HepG2 (cell line): Measurements from ENCODE around the gene DELE1. TPM values are rescaled to one million over a fixed set of nuclear protein-coding genes. Genes with fewer than 3 reads are reported as not detected.

ENCODE experiments used
- ATAC-seq: fragments of 200-7000 bp; cut with Tn5 transposase; 3 replicates; pipeline ENCODE4 v1.9.1; 2020; ENCODE audit warnings: mild to moderate bottlenecking, moderate library complexity
- BruUV-seq: library from RNA; stranded (reverse); fragments of 400-500 nt; replicated peaks from 2 replicates; lab custom pipeline; 2021; lab: Mats Ljungman, UMichigan
- CTCF ChIA-PET: fragments of 300-600 bp; formaldehyde crosslinking; extraction: SDS; loops from one replicate; lab custom pipeline; 2021; ENCODE audit warnings: low total read pairs, inconsistent platforms, low intra/inter-chr PET ratio; lab: Yijun Ruan, JAX
- POLR2A ChIA-PET: fragments of 350-600 bp; sonication (Branson Sonifier 250); formaldehyde crosslinking; loops from one replicate; lab custom pipeline; 2020; ENCODE audit warnings: antibody characterized with exemption, inconsistent platforms; lab: Yijun Ruan, JAX
- DNase-seq: peaks from one replicate; pipeline ENCODE4 v3.0.0-alpha.2; 2015; ENCODE audit warnings: low spot score
- FAIRE-seq: peaks from 3 replicates; lab custom pipeline; 2011; peaks lifted over from hg19 to GRCh38; lab: Jason Lieb, UNC
- H2AFZ ChIP-seq: one replicate; pipeline ENCODE4 v1.6.1; 2011; ENCODE audit warnings: low read length, inconsistent platforms
- H3K27ac ChIP-seq: fragments of 300-600 bp; 3 replicates; pipeline ENCODE4 v1.8.0; 2011; ENCODE audit warnings: mixed run types, mild to moderate bottlenecking, mixed read lengths, low read length, inconsistent platforms; ENCODE audit not compliant: insufficient read depth; ENCODE audit errors: extremely low read length
- H3K27me3 ChIP-seq, 2 experiments: fragments of 200-600 bp in 1 of 2; 2 replicates in 1 of 2; 3 replicates in 1 of 2; pipeline versions ENCODE4 v1.6.0 to v1.8.0; 2011; ENCODE audit warnings: low read length in 2 of 2, mild to moderate bottlenecking in 2 of 2, moderate library complexity in 2 of 2, inconsistent platforms in 1 of 2; ENCODE audit not compliant: insufficient read depth in 2 of 2, control insufficient read depth in 1 of 2
- H3K36me3 ChIP-seq, 2 experiments: fragments of 200-600 bp in 1 of 2; replicated peaks in 1 of 2; 2 replicates in 1 of 2; 3 replicates in 1 of 2; pipeline versions ENCODE4 v1.5.1 to v1.8.0; 2011; ENCODE audit warnings: low read length in 2 of 2, inconsistent platforms in 1 of 2; ENCODE audit not compliant: insufficient read depth in 2 of 2, control insufficient read depth in 1 of 2
- H3K4me1 ChIP-seq: 2 replicates; pipeline ENCODE4 v1.5.1; 2012; ENCODE audit warnings: low read length, inconsistent platforms; ENCODE audit not compliant: insufficient read depth
- H3K4me2 ChIP-seq: 2 replicates; pipeline ENCODE4 v1.6.0; 2011; ENCODE audit warnings: low read depth, low read length, inconsistent platforms
- H3K4me3 ChIP-seq, 3 experiments: fragments of 200-600 bp in 1 of 3; sonication (generic), shearing (Covaris generic) in 1 of 3; replicated peaks in 1 of 3; 2 replicates each; pipeline ENCODE4 v1.5.1; 2011 to 2016; ENCODE audit warnings: low read length in 3 of 3, inconsistent platforms in 2 of 3, low read depth in 2 of 3, mild to moderate bottlenecking in 2 of 3, control low read depth in 1 of 3, mixed read lengths in 1 of 3; ENCODE audit not compliant: insufficient read depth in 1 of 3
- H3K79me2 ChIP-seq: one replicate; pipeline ENCODE4 v1.6.1; 2011; ENCODE audit warnings: low read length, inconsistent platforms; ENCODE audit not compliant: insufficient read depth
- H3K9ac ChIP-seq: 2 replicates; pipeline ENCODE4 v1.6.0; 2011; ENCODE audit warnings: mild to moderate bottlenecking, low read depth, low read length, inconsistent platforms; ENCODE audit not compliant: insufficient read depth
- H3K9me3 ChIP-seq: 2 replicates; pipeline ENCODE4 v1.5.1; 2012; ENCODE audit warnings: mild to moderate bottlenecking, low read length
- H4K20me1 ChIP-seq: 2 replicates; pipeline ENCODE4 v1.6.0; 2011; ENCODE audit warnings: inconsistent platforms, mild to moderate bottlenecking, low read length, moderate library complexity; ENCODE audit not compliant: insufficient read depth
- BORCS8-MEF2B ChIP-seq: sonication (generic); formaldehyde crosslinking; IDR thresholded peaks from 2 replicates; pipeline ENCODE4 v1.8.0; 2022; ENCODE audit warnings: mild to moderate bottlenecking, missing genetic modification reagents
- DNMT1 ChIP-seq: sonication (generic); formaldehyde crosslinking; IDR thresholded peaks from 2 replicates; pipeline ENCODE4 v1.5.1; 2020; ENCODE audit warnings: mild to moderate bottlenecking, missing genetic modification reagents
- HNRNPUL1 ChIP-seq: fragments of 200-400 bp; formaldehyde crosslinking; IDR thresholded peaks from 2 replicates; pipeline ENCODE4 v1.6.1; 2017; ENCODE audit warnings: low read depth, mild to moderate bottlenecking, low read length, moderate library complexity
- HOXA5 ChIP-seq: sonication (generic); formaldehyde crosslinking; IDR thresholded peaks from 2 replicates; pipeline ENCODE4 v1.4.0; 2020; ENCODE audit warnings: missing genetic modification reagents
- LBX2 ChIP-seq: sonication (generic); formaldehyde crosslinking; IDR thresholded peaks from 2 replicates; pipeline ENCODE4 v1.5.0; 2020; ENCODE audit warnings: missing genetic modification reagents, mild to moderate bottlenecking, borderline replicate concordance
- MED8 ChIP-seq: sonication (generic); formaldehyde crosslinking; IDR thresholded peaks from 2 replicates; pipeline ENCODE4 v1.8.1; 2023; ENCODE audit warnings: mild to moderate bottlenecking, missing genetic modification reagents; ENCODE audit not compliant: insufficient replicate concordance
- NCOA2 ChIP-seq: sonication (generic); formaldehyde crosslinking; IDR thresholded peaks from 2 replicates; pipeline ENCODE4 v1.8.0; 2022; ENCODE audit warnings: inconsistent platforms
- NFIB ChIP-seq: sonication (generic); formaldehyde crosslinking; IDR thresholded peaks from 2 replicates; pipeline ENCODE4 v1.9.0; 2021; ENCODE audit warnings: missing genetic modification reagents, mild to moderate bottlenecking, borderline replicate concordance
- PHF20 ChIP-seq: sonication (generic); formaldehyde crosslinking; IDR thresholded peaks from 2 replicates; pipeline ENCODE4 v1.5.0; 2020; ENCODE audit warnings: mild to moderate bottlenecking, missing genetic modification reagents
- POLR2G ChIP-seq: fragments of 200-400 bp; formaldehyde crosslinking; IDR thresholded peaks from 2 replicates; pipeline ENCODE4 v1.6.1; 2018; ENCODE audit warnings: mild to moderate bottlenecking, low read depth, low read length, moderate library complexity
- RELA ChIP-seq: sonication (generic); formaldehyde crosslinking; IDR thresholded peaks from 2 replicates; pipeline ENCODE4 v1.4.0; 2020; ENCODE audit warnings: missing genetic modification reagents
- RORA ChIP-seq: sonication (generic); formaldehyde crosslinking; IDR thresholded peaks from 2 replicates; pipeline ENCODE4 v1.5.0; 2020; ENCODE audit warnings: mild to moderate bottlenecking, missing genetic modification reagents, moderate library complexity
- SOX6 ChIP-seq, 2 experiments: fragments of 450-650 bp in 1 of 2; sonication (generic) in 1 of 2; formaldehyde crosslinking in 1 of 2; IDR thresholded peaks; 2 replicates each; pipeline versions ENCODE4 v1.4.0 to v1.6.1; 2017 to 2020; ENCODE audit warnings: antibody characterized with exemption in 1 of 2, mild to moderate bottlenecking in 1 of 2, missing genetic modification reagents in 1 of 2
- ZFP36 ChIP-seq: fragments of 150-350 bp; IDR thresholded peaks from 2 replicates; pipeline ENCODE4 v1.6.1; 2018; ENCODE audit warnings: borderline replicate concordance, low read length, low read depth; ENCODE audit not compliant: partially characterized antibody
- ZNF333 ChIP-seq: sonication (generic); formaldehyde crosslinking; IDR thresholded peaks from 2 replicates; pipeline ENCODE4 v1.4.0; 2020; ENCODE audit warnings: mild to moderate bottlenecking, missing genetic modification reagents, borderline replicate concordance
- ZNF792 ChIP-seq: IDR thresholded peaks from 2 replicates; pipeline ENCODE4 v1.6.1; 2016
- ZSCAN30 ChIP-seq: sonication (generic); formaldehyde crosslinking; IDR thresholded peaks from 2 replicates; pipeline ENCODE4 v1.5.0; 2020; ENCODE audit warnings: mild to moderate bottlenecking, missing genetic modification reagents
- WGBS: methylation state at CpG from one replicate; pipeline ENCODE4 v1.1.6; 2017; ENCODE audit warnings: low lambda C conversion rate; 5-methylcytosine and 5-hydroxymethylcytosine counted together
- in situ Hi-C: cut with HindIII; loops from 2 replicates; pipeline ENCODE4 v1.10.0; 2017; ENCODE audit warnings: low pct_unique_long_range_greater_than_20kb; ENCODE audit not compliant: extremely low pct_ligation_motif_present
- intact Hi-C: fragments of 100-400 bp; cut with micrococcal nuclease; formaldehyde crosslinking; loops from one replicate; pipeline ENCODE4 v1.10.0; 2022; ENCODE audit not compliant: unreplicated experiment
- polyA plus RNA-seq, 8 experiments: library from polyadenylated mRNA; depleted of rRNA in 3 of 8; stranded (reverse) in 7 of 8; unstranded in 1 of 8; fragments of >200 nt; fragmentation: Illumina TruSeq in 4 of 8; extraction: Trizol in 4 of 8; gene quantifications; 2 replicates each; pipeline versions ENCODE4 v1.2.1 to v1.2.3, GENCODE V29; 2011 to 2016; ENCODE audit warnings: low read depth in 4 of 8, missing spikeins in 1 of 8, mixed read lengths in 1 of 8; ENCODE audit not compliant: insufficient read depth in 1 of 8
- total RNA-seq, 5 experiments: library from RNA; depleted of rRNA; stranded (reverse); fragments of >200 nt; fragmentation: Illumina TruSeq; extraction: Trizol; gene quantifications; 2 replicates each; pipeline ENCODE4 v1.2.3, GENCODE V29; 2016; ENCODE audit warnings: low read depth in 1 of 5

DELE1 gene
- total and polyA plus RNA-seq, 2 of the 13 experiments (the other 11 are each of a cell fraction or from before 2014, with no cell fraction given), result 57.5 to 90.3 TPM

GRCh38 chr5:141963701-141964100 is 40.0 kb downstream of the DELE1 start:
- Histone ChIP-seq H3K4me1 (peaks cover 52% of the 10 kb centered on the region), H3K9ac (no peak overlapping the region), H3K9me3 (no peaks in the 10 kb centered on the region), H3K27me3 (peaks cover 0 to 11% of the 10 kb centered on the region in 2 experiments; a peak in 3 of 5 replicates), H3K79me2 (no peaks in the 10 kb centered on the region), H4K20me1 (no peaks in the 10 kb centered on the region), H3K36me3 (no peaks in the 10 kb centered on the region), H3K27ac (no peak overlapping the region), H3K4me2 (no peak overlapping the region), H2AFZ (no peak overlapping the region), H3K4me3 (no peak overlapping the region)
- in situ Hi-C loops (no loop called here), intact Hi-C loops (loop anchor here (5.0 kb wide), 1 partner anchor 36 kb away; no protein-coding TSS in a partner anchor)
- BruUV-seq, result no TSS peak
- POLR2A ChIA-PET, result no interaction called here
- ATAC-seq, result no peak
- CTCF ChIA-PET, result no interaction called here
- DNase-seq, result no peak
- TF ChIP-seq NFIB (CRISPR knock-in tag) (no peak), POLR2G (no peak)
- WGBS, result 28% methylated on average over 3 of the region's 3 CpGs
- no peak for FAIRE-seq

- peak overlapping the region; percentile 40 for H3K4me2 ChIP-seq
- H2AFZ ChIP-seq, result no peak overlapping the region
- no peaks in the 10 kb centered on the region for H3K36me3 ChIP-seq
- no peak for TF ChIP-seq ZNF333 (CRISPR knock-in tag)
- TF ChIP-seq SOX6 (IDR thresholded peaks at IDR 0.05), result no peak
- TF ChIP-seq SOX6 (CRISPR knock-in tag; IDR thresholded peaks at IDR 0.05), result no peak
- TF ChIP-seq NCOA2, result no peak
- no peak for TF ChIP-seq HOXA5 (CRISPR knock-in tag)
- TF ChIP-seq HNRNPUL1, result no peak
- TF ChIP-seq RORA, result no peak
- TF ChIP-seq ZNF792 (CRISPR knock-in tag), result no peak
- no peak for TF ChIP-seq PHF20 (CRISPR knock-in tag)
- no peak for TF ChIP-seq DNMT1 (CRISPR knock-in tag)
- no peak for TF ChIP-seq LBX2 (CRISPR knock-in tag)
- TF ChIP-seq ZSCAN30 (CRISPR knock-in tag), result no peak
- TF ChIP-seq RELA, result no peak
- TF ChIP-seq ZFP36, result no peak
- no peak for TF ChIP-seq BORCS8-MEF2B (CRISPR knock-in tag)
- TF ChIP-seq MED8 (CRISPR knock-in tag), result no peak
- TF ChIP-seq, all 625 proteins: peak for 0
- intact Hi-C loops, result no loop called here
- in situ Hi-C loops, result no loop called here
- ChIA-PET CTCF (no interaction called here), POLR2A (no interaction called here)
- ATAC-seq (no peak; the same call in 2 of the 3 replicates), DNase-seq (no peak), FAIRE-seq (no peak)
- 11% methylated on average over 6 of the region's 7 CpGs for WGBS
- Histone ChIP-seq H4K20me1 (no peaks in the 10 kb centered on the region), H3K79me2 (peaks cover 4% of the 10 kb centered on the region), H3K9me3 (no peaks in the 10 kb centered on the region), H3K4me1 (peaks cover 55% of the 10 kb centered on the region), H3K4me3 (no peak overlapping the region), H3K9ac (no peak overlapping the region), H3K27me3 (no peaks in the 10 kb centered on the region; a peak in 3 of 5 replicates), H3K27ac (no peak overlapping the region)
- no TSS peak for BruUV-seq
Observed at GRCh38 chr5:141965071-141965470, 41.4 kb downstream of the DELE1 start.
